ENCODE measurements around the gene HTATSF1.

The HTATSF1 gene

GRCh38 chrX:136496186-136496763 lies 1.1 kb upstream of the HTATSF1 start:
- DNase-seq (ENCODE audit: extremely low spot score, insufficient read length, low read depth) = no peak
- no peak for FAIRE-seq

- peak; percentile 90 for FAIRE-seq
- DNase-seq (ENCODE audit: extremely low spot score, insufficient read length, low read depth) = peak; percentile 39
Measured at GRCh38 chrX:136496764-136497555, 432 bp upstream of the HTATSF1 start.

GRCh38 chrX:136519069-136519468 lies 21.7 kb downstream of the HTATSF1 start:
- no peak for DNase-seq (ENCODE audit: extremely low spot score, insufficient read length, low read depth)
- FAIRE-seq = no peak

GRCh38 chrX:136523770-136524169 lies 26.4 kb downstream of the HTATSF1 start:
- FAIRE-seq (no peak), DNase-seq (ENCODE audit: extremely low spot score, insufficient read length, low read depth) (no peak)

GRCh38 chrX:136525738-136526606 lies 28.6 kb downstream of the HTATSF1 start:
- DNase-seq (ENCODE audit: extremely low spot score, insufficient read length, low read depth) = no peak
- FAIRE-seq = no peak

- DNase-seq (ENCODE audit: extremely low spot score, insufficient read length, low read depth) (no peak), FAIRE-seq (no peak)
Measured at GRCh38 chrX:136528645-136529315, 31.4 kb downstream of the HTATSF1 start.

GRCh38 chrX:136529795-136530194 lies 32.4 kb downstream of the HTATSF1 start:
- DNase-seq (ENCODE audit: extremely low spot score, insufficient read length, low read depth) (no peak), FAIRE-seq (no peak)

GRCh38 chrX:136531951-136532350 lies 34.6 kb downstream of the HTATSF1 start, which contains the start of gene VGLL1:
TSS of gene VGLL1 (plus strand) at chrX:136532215. CDS start at chrX:136536021, 3,806 bp downstream.
- DNase-seq (ENCODE audit: extremely low spot score, insufficient read length, low read depth) (no peak), FAIRE-seq (no peak)

GRCh38 chrX:136534131-136534530 lies 36.7 kb downstream of the HTATSF1 start:
- no peak for DNase-seq (ENCODE audit: extremely low spot score, insufficient read length, low read depth)
- no peak for FAIRE-seq

GRCh38 chrX:136538811-136539210 lies 41.4 kb downstream of the HTATSF1 start:
- FAIRE-seq (no peak), DNase-seq (ENCODE audit: extremely low spot score, insufficient read length, low read depth) (no peak)

- FAIRE-seq (no peak), DNase-seq (ENCODE audit: extremely low spot score, insufficient read length, low read depth) (no peak)
Measured at GRCh38 chrX:136540226-136540625, 42.8 kb downstream of the HTATSF1 start.

GRCh38 chrX:136541294-136541693 lies 43.9 kb downstream of the HTATSF1 start:
- DNase-seq (ENCODE audit: extremely low spot score, insufficient read length, low read depth) (no peak), FAIRE-seq (no peak)

GRCh38 chrX:136542281-136542680 lies 44.9 kb downstream of the HTATSF1 start:
- DNase-seq (ENCODE audit: extremely low spot score, insufficient read length, low read depth) (no peak), FAIRE-seq (no peak)

- FAIRE-seq (no peak), DNase-seq (ENCODE audit: extremely low spot score, insufficient read length, low read depth) (no peak)
Measured at GRCh38 chrX:136546371-136546781, 49.0 kb downstream of the HTATSF1 start.

GRCh38 chrX:136549226-136549625 lies 51.8 kb downstream of the HTATSF1 start:
- FAIRE-seq (no peak), DNase-seq (ENCODE audit: extremely low spot score, insufficient read length, low read depth) (no peak)

GRCh38 chrX:136551410-136551809 lies 54.0 kb downstream of the HTATSF1 start:
- no peak for FAIRE-seq
- no peak for DNase-seq (ENCODE audit: extremely low spot score, insufficient read length, low read depth)

GRCh38 chrX:136555694-136556093 lies 58.3 kb downstream of the HTATSF1 start:
- FAIRE-seq (no peak), DNase-seq (ENCODE audit: extremely low spot score, insufficient read length, low read depth) (no peak)
